SK-N-SH (cell line): Measurements from ENCODE around the gene MINK1.

Experiments used
- CHD2 ChIP-seq: fragments of 150-350 bp; IDR thresholded peaks from 2 replicates; pipeline ENCODE4 v1.6.1; 2018; ENCODE audit warnings: low read length; ENCODE audit not compliant: partially characterized antibody
- CTCF ChIP-seq: fragments of 200-600 bp; sonication (generic); IDR thresholded peaks from 2 replicates; pipeline ENCODE4 v1.6.1; 2017; ENCODE audit warnings: antibody characterized with exemption, mild to moderate bottlenecking, moderate library complexity
- EP300 ChIP-seq, 2 experiments: IDR thresholded peaks; 2 replicates each; pipeline versions ENCODE4 v1.4.0 to v1.6.1; 2012; ENCODE audit warnings: borderline replicate concordance in 1 of 2, low read depth in 1 of 2, low read length in 1 of 2
- JUND ChIP-seq: IDR thresholded peaks from 2 replicates; pipeline ENCODE4 v1.4.0; 2012
- MAX ChIP-seq: IDR thresholded peaks from 2 replicates; pipeline ENCODE4 v1.4.0; 2012; ENCODE audit warnings: low read depth
- NRF1 ChIP-seq: IDR thresholded peaks from 2 replicates; pipeline ENCODE4 v1.6.1; 2012; ENCODE audit warnings: low read depth, mild to moderate bottlenecking, low read length
- PBX3 ChIP-seq: IDR thresholded peaks from 2 replicates; pipeline ENCODE4; 2012
- RAD21 ChIP-seq: IDR thresholded peaks from 2 replicates; pipeline ENCODE4 v1.6.1; 2012; ENCODE audit warnings: mild to moderate bottlenecking, low read length
- RCOR1 ChIP-seq: fragments of 150-350 bp; IDR thresholded peaks from 2 replicates; pipeline ENCODE4 v1.6.1; 2017; ENCODE audit warnings: antibody characterized with exemption, low read length
- TAF1 ChIP-seq: IDR thresholded peaks from 2 replicates; pipeline ENCODE4 v1.6.1; 2012; ENCODE audit warnings: low read depth, mild to moderate bottlenecking, low read length, moderate library complexity, borderline replicate concordance
- USF1 ChIP-seq: IDR thresholded peaks from 2 replicates; pipeline ENCODE4 v1.4.0; 2012; ENCODE audit warnings: low read depth, borderline replicate concordance

GRCh38 chr17:4839221-4839620, 6.1 kb downstream of the MINK1 start:
- no peak for TF ChIP-seq RCOR1
- no peak for TF ChIP-seq CTCF
- no peak for TF ChIP-seq TAF1
- TF ChIP-seq RAD21, result no peak
- TF ChIP-seq PBX3, result no peak
- TF ChIP-seq MAX, result no peak
- no peak for TF ChIP-seq CHD2
- TF ChIP-seq JUND, result no peak
- TF ChIP-seq USF1, result no peak
- TF ChIP-seq EP300 (IDR thresholded peaks at IDR 0.05; ENCODE audit: borderline replicate concordance in 1 of 2, low read depth in 1 of 2, low read length in 1 of 2), result no peak
- TF ChIP-seq NRF1, result no peak
